Measurements from ENCODE around the gene CENPK.
A peak's percentile ranks its signal among the peaks of the same experiment; 100 is the strongest.

Gene CENPK

DNA sequence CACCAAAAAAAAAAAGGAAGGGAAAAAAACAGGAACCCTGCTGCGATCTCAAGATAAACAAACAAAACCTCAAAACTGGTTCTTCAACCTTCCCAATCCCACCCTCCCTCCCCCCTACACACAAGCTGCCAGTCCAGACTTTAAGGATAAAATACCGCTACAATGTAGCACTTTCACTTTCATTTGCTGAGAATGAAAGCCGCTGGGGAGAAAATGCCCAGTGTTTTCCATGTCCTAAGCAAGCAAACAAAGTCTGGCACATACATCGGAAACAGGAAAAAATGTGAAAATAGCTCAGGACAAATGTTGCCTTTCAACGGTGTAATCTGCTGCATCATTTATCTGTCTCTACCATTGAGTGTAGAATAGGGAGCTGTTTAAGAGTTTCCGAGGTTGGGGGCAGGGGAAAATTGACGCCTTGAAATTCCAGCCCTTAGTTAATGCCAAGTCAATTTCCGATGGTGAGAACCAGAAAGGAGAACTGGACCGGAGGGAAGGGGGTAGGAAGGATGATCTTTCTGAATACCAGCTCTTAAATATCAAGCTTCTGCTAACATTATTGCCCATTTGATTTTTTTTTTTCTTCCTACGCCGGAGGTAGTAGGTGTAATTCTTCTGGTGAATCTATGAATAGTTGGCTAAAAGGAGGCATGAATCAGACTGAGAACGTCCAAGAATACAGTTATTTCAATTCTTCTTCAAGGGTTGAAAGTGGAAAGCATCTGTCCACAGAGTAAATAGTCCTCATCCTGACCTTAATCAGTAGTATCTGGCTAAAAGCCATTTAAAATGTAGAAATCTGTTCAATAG lies 80.0 kb downstream of the CENPK start:
- H3K27me3 Mint-ChIP-seq (ENCODE audit: low read depth) = no peaks in the 10 kb centered on the region
- H3K36me3 Mint-ChIP-seq (ENCODE audit: low read depth) = no peaks in the 10 kb centered on the region
- no peak for DNase-seq (ENCODE audit: low spot score)
- no peaks in the 10 kb centered on the region for H3K9me3 Mint-ChIP-seq
- peak overlapping the region; percentile 83 for H3K27ac Mint-ChIP-seq
- no peak overlapping the region for H3K4me3 Mint-ChIP-seq
- H3K4me1 Mint-ChIP-seq (ENCODE audit: low read depth) = peaks cover 20% of the 10 kb centered on the region

- no peak for DNase-seq (ENCODE audit: low spot score)
- Mint-ChIP-seq H3K4me1 (ENCODE audit: low read depth) (peaks cover 20% of the 10 kb centered on the region), H3K9me3 (no peaks in the 10 kb centered on the region), H3K36me3 (ENCODE audit: low read depth) (no peaks in the 10 kb centered on the region), H3K4me3 (no peak overlapping the region), H3K27ac (peak overlapping the region; percentile 87), H3K27me3 (ENCODE audit: low read depth) (peaks cover 3% of the 10 kb centered on the region)
These were observed 80.7 kb downstream of the CENPK start for GRCh38 chr5:65482296-65482735.

DNA sequence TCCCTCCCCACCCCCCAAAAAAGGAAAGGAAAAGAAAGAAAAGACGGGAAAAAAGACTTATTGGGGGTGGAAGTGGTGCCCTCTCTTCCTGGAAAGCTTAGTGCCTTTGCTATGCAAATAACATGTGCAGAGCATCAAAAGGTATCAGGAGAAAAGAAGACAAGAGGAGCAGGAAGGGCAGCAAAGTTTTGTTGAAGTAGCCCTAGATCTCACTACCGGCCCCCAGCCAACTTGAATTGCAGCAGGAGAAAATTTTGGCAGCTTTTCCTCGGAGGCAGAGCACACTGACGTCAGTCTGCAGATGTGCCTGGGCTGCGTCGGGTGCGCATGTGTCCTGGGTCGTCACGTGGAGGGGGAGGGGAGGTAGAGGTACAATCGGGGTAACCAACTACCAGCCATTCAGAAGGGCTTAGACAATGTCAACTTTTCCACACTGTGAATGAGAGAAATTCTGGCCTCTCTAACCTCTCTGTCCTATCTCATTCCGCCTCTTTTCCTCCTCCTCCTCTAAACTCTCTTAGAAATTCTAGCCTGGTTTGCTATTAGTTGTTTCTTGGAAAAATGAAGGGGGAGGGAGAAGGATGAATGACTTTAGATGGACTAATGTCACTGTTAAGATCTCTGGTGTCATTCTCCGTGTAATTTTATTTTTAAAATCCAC lies 81.2 kb downstream of the CENPK start, which contains the start of gene ADAMTS6:
Gene ADAMTS6, minus strand, starts transcription at position 286 of the 661 bp plus-strand sequence. CDS start 8,247 bp downstream, outside the sequence.
- Mint-ChIP-seq H3K4me3 (no peak within 1 kb of the TSS), H3K27ac (peak within 1 kb of the TSS; percentile 87), H3K27me3 (ENCODE audit: low read depth) (peaks cover 3% of the 10 kb centered on the region), H3K36me3 (ENCODE audit: low read depth) (no peaks in the 10 kb centered on the region), H3K9me3 (no peaks in the 10 kb centered on the region), H3K4me1 (ENCODE audit: low read depth) (peaks cover 20% of the 10 kb centered on the region)
- peak; percentile 74 for DNase-seq (ENCODE audit: low spot score)

DNA sequence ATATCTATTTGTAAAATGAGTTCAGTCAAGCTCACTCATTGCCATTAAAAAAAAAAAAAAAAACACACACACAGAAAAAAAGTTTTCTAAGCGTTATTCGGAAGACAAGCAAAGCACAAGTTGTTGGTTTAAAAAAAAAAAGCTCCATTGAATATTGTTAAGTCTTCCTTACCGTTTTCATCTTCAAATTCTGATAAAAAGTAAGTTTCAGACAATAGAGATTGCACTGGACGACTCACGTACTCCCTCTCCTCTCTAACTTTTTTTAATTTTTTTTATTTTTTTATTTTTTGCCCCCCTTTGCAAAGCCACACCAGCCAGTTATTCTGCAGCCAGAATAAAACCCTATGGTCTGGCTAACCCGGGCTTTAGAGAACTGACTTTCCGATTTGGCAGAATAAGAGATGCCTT lies 81.8 kb downstream of the CENPK start:
- H3K27ac Mint-ChIP-seq = peak overlapping the region; percentile 87
- H3K36me3 Mint-ChIP-seq (ENCODE audit: low read depth) = no peaks in the 10 kb centered on the region
- H3K4me3 Mint-ChIP-seq = no peak overlapping the region
- H3K9me3 Mint-ChIP-seq = no peaks in the 10 kb centered on the region
- DNase-seq (ENCODE audit: low spot score) = no peak
- H3K4me1 Mint-ChIP-seq (ENCODE audit: low read depth) = peaks cover 20% of the 10 kb centered on the region
- H3K27me3 Mint-ChIP-seq (ENCODE audit: low read depth) = peaks cover 3% of the 10 kb centered on the region

GRCh38 chr5:65480306-65480865 lies 82.6 kb downstream of the CENPK start:
- Mint-ChIP-seq H3K9me3 (no peaks in the 10 kb centered on the region), H3K4me3 (no peak overlapping the region), H3K4me1 (ENCODE audit: low read depth) (peaks cover 20% of the 10 kb centered on the region), H3K36me3 (ENCODE audit: low read depth) (no peaks in the 10 kb centered on the region), H3K27me3 (ENCODE audit: low read depth) (peaks cover 3% of the 10 kb centered on the region), H3K27ac (no peak overlapping the region)
- DNase-seq (ENCODE audit: low spot score) = no peak

- DNase-seq (ENCODE audit: low spot score) = no peak
- H3K27me3 Mint-ChIP-seq (ENCODE audit: low read depth) = peaks cover 3% of the 10 kb centered on the region
- peaks cover 20% of the 10 kb centered on the region for H3K4me1 Mint-ChIP-seq (ENCODE audit: low read depth)
These were observed 83.4 kb downstream of the CENPK start for GRCh38 chr5:65479527-65479926.

DNA sequence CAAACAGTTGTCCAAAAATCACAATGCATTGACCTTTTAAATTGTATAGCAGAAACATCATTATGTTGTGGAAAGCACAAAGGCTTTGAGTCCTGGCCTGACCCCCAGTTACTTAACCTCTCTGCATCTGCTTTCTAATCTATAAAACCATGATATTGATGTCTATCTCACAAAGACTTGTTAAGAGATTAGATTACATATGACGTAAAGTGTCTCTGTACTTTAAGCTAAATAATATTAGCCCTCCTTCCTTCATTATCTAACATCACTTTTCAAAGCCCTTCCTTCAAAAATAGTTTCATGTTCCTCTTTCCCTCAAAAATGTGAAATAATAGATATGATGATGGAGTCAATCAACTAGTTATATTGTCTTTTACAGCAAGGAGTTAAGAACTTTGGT lies 84.6 kb downstream of the CENPK start:
- no peak for DNase-seq (ENCODE audit: low spot score)
- H3K36me3 Mint-ChIP-seq (ENCODE audit: low read depth) = no peaks in the 10 kb centered on the region
- no peak overlapping the region for H3K4me3 Mint-ChIP-seq
- H3K27ac Mint-ChIP-seq = no peak overlapping the region
- H3K4me1 Mint-ChIP-seq (ENCODE audit: low read depth) = peaks cover 18% of the 10 kb centered on the region
- H3K27me3 Mint-ChIP-seq (ENCODE audit: low read depth) = peaks cover 3% of the 10 kb centered on the region
- H3K9me3 Mint-ChIP-seq = no peaks in the 10 kb centered on the region

More at GRCh38 chr5:65479527-65479926, 83.4 kb downstream of the CENPK start:
- Mint-ChIP-seq H3K27ac (no peak overlapping the region), H3K36me3 (ENCODE audit: low read depth) (no peaks in the 10 kb centered on the region), H3K9me3 (no peaks in the 10 kb centered on the region), H3K4me3 (no peak overlapping the region)

DNA sequence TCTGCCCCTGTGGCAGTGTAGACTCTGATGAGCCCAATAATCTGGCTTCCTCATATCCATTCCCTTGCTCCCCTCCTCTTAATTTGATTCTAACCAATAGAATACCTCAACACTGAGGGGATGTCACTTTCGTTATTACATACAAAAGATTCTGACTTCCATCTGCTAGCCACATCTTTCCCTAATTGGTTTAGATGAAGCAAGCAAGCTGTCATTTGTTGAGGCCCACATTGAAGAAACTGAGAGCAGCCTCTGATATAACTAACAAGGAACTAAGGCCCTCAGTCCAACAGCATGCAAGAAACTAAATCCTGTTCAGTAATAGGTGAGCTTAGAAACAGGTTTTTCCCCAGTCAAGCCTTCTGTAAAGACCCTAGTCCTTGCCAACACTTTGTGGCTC lies 87.1 kb downstream of the CENPK start:
- Mint-ChIP-seq H3K4me3 (no peak overlapping the region), H3K9me3 (no peaks in the 10 kb centered on the region), H3K36me3 (ENCODE audit: low read depth) (no peaks in the 10 kb centered on the region), H3K27ac (no peak overlapping the region), H3K27me3 (ENCODE audit: low read depth) (peaks cover 3% of the 10 kb centered on the region), H3K4me1 (ENCODE audit: low read depth) (peaks cover under 1% of the 10 kb centered on the region)
- DNase-seq (ENCODE audit: low spot score) = no peak

DNA sequence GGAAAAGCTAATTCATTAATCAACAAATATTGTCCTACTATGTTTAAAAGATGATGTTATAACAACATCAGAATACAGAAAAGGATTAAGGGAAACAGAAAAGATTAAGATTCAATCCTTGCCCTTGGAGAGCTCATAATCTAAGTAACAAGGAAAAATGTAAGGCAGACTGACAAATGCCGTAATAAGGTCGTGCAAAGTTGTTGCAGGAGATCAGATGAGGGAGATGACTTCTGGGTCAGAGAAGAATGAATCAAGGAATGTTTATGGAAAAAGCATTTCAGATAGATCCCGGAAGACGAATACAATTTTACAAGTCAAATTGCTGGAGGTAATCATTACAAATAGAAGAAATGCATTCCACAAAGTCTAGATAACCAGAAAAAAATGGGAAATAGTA lies 87.6 kb downstream of the CENPK start:
- H3K36me3 Mint-ChIP-seq (ENCODE audit: low read depth) = no peaks in the 10 kb centered on the region
- H3K27me3 Mint-ChIP-seq (ENCODE audit: low read depth) = peaks cover 3% of the 10 kb centered on the region
- H3K4me3 Mint-ChIP-seq = no peak overlapping the region

GRCh38 chr5:65474130-65474711 lies 88.7 kb downstream of the CENPK start:
- H3K27ac Mint-ChIP-seq = no peak overlapping the region
- no peaks in the 10 kb centered on the region for H3K4me1 Mint-ChIP-seq (ENCODE audit: low read depth)
- H3K9me3 Mint-ChIP-seq = no peaks in the 10 kb centered on the region
- no peaks in the 10 kb centered on the region for H3K36me3 Mint-ChIP-seq (ENCODE audit: low read depth)
- no peak overlapping the region for H3K4me3 Mint-ChIP-seq
- H3K27me3 Mint-ChIP-seq (ENCODE audit: low read depth) = peaks cover 3% of the 10 kb centered on the region
- no peak for DNase-seq (ENCODE audit: low spot score)

More for the DNA sequence above, 87.6 kb downstream of the CENPK start:
- no peak for DNase-seq (ENCODE audit: low spot score)
- Mint-ChIP-seq H3K4me1 (ENCODE audit: low read depth) (no peaks in the 10 kb centered on the region), H3K9me3 (no peaks in the 10 kb centered on the region), H3K27ac (no peak overlapping the region)

GRCh38 chr5:65468633-65469032 lies 94.3 kb downstream of the CENPK start:
- Mint-ChIP-seq H3K9me3 (no peaks in the 10 kb centered on the region), H3K36me3 (ENCODE audit: low read depth) (no peaks in the 10 kb centered on the region), H3K4me3 (no peak overlapping the region), H3K27me3 (ENCODE audit: low read depth) (no peaks in the 10 kb centered on the region), H3K27ac (no peak overlapping the region), H3K4me1 (ENCODE audit: low read depth) (no peaks in the 10 kb centered on the region)
- no peak for DNase-seq (ENCODE audit: low spot score)
